Erythroblast (primary cell): ENCODE results near the gene IDI2.

Experiments used
- GATA1 ChIP-seq: IDR thresholded peaks from 2 replicates; pipeline ENCODE4 v1.6.1; 2011; ENCODE audit warnings: low read depth, mild to moderate bottlenecking, control low read depth, low read length, moderate library complexity
- POLR2A ChIP-seq: IDR thresholded peaks from 2 replicates; pipeline ENCODE4 v1.6.1; 2011; ENCODE audit warnings: mild to moderate bottlenecking, low read length

DNA sequence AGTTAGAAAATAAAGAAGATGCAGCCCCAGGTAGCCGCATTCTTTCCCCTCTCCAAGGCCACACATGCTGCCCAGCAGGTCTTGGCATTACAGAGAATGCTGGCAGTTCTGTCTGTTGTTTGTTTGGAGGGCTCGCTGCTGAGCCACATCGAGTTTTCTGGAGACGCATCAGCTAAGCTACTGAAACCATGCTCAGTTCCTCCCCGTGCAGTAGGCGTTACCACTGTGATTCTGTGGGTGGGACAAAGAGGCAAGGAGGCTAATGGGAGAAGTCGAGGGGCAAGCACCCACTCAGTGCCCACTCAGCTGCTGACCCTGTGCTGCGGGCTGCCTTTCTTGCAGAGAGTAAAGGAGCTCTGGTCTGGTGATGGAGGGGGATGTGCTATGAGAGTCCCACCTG lies 52.9 kb downstream of the IDI2 start:
- TF ChIP-seq POLR2A: no peak
- TF ChIP-seq GATA1: no peak
